SHP77 treated with DMSO at 0.1 percent for 48 hours (cell line): ENCODE measurements around the gene ZNF436.

Experiments used
- DNase-seq: peaks from one replicate; lab custom pipeline; 2025; lab: John Stamatoyannopoulos, UW

Gene ZNF436

GRCh38 chr1:23369335-23370013, at the start of gene ZNF436:
TSS of gene ZNF436 (minus strand) at chr1:23369836. CDS start at chr1:23368005, 1,831 bp downstream.
- peak; percentile 60 for DNase-seq

- no peak for DNase-seq
Measured at GRCh38 chr1:23419180-23419579, 49.5 kb upstream of the ZNF436 start.

- DNase-seq, result peak; percentile 30
Measured at GRCh38 chr1:23417570-23417969, 47.9 kb upstream of the ZNF436 start.

GRCh38 chr1:23416964-23417363, 47.3 kb upstream of the ZNF436 start:
- no peak for DNase-seq

GRCh38 chr1:23408797-23409290, 39.2 kb upstream of the ZNF436 start:
- DNase-seq, result no peak

- no peak for DNase-seq
Measured at GRCh38 chr1:23407016-23407630, 37.5 kb upstream of the ZNF436 start.

- DNase-seq, result no peak
Measured at GRCh38 chr1:23405946-23406345, 36.3 kb upstream of the ZNF436 start.

GRCh38 chr1:23403735-23404486, 34.3 kb upstream of the ZNF436 start:
- DNase-seq, result peak; percentile 91

GRCh38 chr1:23403355-23403734, 33.7 kb upstream of the ZNF436 start:
- no peak for DNase-seq

- peak; percentile 14 for DNase-seq
Measured at GRCh38 chr1:23403038-23403336, 33.4 kb upstream of the ZNF436 start.

- DNase-seq, result no peak
Measured at GRCh38 chr1:23402286-23403037, 32.8 kb upstream of the ZNF436 start.

GRCh38 chr1:23401313-23401712, 31.7 kb upstream of the ZNF436 start:
- DNase-seq, result no peak

GRCh38 chr1:23400324-23401114, 30.9 kb upstream of the ZNF436 start:
- no peak for DNase-seq

GRCh38 chr1:23399229-23399628, 29.6 kb upstream of the ZNF436 start:
- DNase-seq, result no peak

GRCh38 chr1:23397908-23398307, 28.3 kb upstream of the ZNF436 start:
- DNase-seq, result no peak

- no peak for DNase-seq
Measured at GRCh38 chr1:23396380-23396779, 26.7 kb upstream of the ZNF436 start.

- DNase-seq, result no peak
Measured at GRCh38 chr1:23395849-23396248, 26.2 kb upstream of the ZNF436 start.

- DNase-seq, result no peak
Measured at GRCh38 chr1:23395154-23395724, 25.6 kb upstream of the ZNF436 start.

GRCh38 chr1:23394684-23395083, 25.0 kb upstream of the ZNF436 start:
- peak; percentile 52 for DNase-seq

- DNase-seq, result no peak
Measured at GRCh38 chr1:23394181-23394580, 24.5 kb upstream of the ZNF436 start.

GRCh38 chr1:23393706-23394105, 24.1 kb upstream of the ZNF436 start:
- peak; percentile 20 for DNase-seq
